Hindlimb muscle (tissue), 1 donor: ENCODE measurements around the gene SLC7A11. TPM values are rescaled to one million over a fixed set of nuclear protein-coding genes. Genes with fewer than 3 reads are reported as not detected.
A peak's percentile ranks its signal among the peaks of the same experiment; 100 is the strongest.

Source experiments
- DNase-seq: peaks from one replicate; pipeline ENCODE4 v3.0.0-alpha.2; 2013
- polyA plus RNA-seq: library from polyadenylated mRNA; unstranded; fragments of 120-200 nt; gene quantifications from one replicate; pipeline ENCODE4 v1.2.1, GENCODE V29; 2013; ENCODE audit not compliant: insufficient read length

The SLC7A11 gene
- polyA plus RNA-seq, 1 donor: 0.46 TPM

- DNase-seq: no peak
Observed at GRCh38 chr4:138205531-138206233, 36.5 kb downstream of the SLC7A11 start.

GRCh38 chr4:138204507-138204906, 37.6 kb downstream of the SLC7A11 start:
- DNase-seq: no peak

GRCh38 chr4:138202686-138203085, 39.5 kb downstream of the SLC7A11 start:
- no peak for DNase-seq

GRCh38 chr4:138200236-138200590, 41.9 kb downstream of the SLC7A11 start:
- no peak for DNase-seq

GRCh38 chr4:138199568-138200235, 42.4 kb downstream of the SLC7A11 start:
- DNase-seq: peak; percentile 29

- no peak for DNase-seq
Observed at GRCh38 chr4:138196153-138196552, 46.0 kb downstream of the SLC7A11 start.

- DNase-seq: no peak
Observed at GRCh38 chr4:138193963-138194362, 48.2 kb downstream of the SLC7A11 start.

GRCh38 chr4:138192113-138192512, 50.0 kb downstream of the SLC7A11 start:
- no peak for DNase-seq

GRCh38 chr4:138190452-138190858, 51.7 kb downstream of the SLC7A11 start:
- DNase-seq: no peak

GRCh38 chr4:138189206-138189605, 52.9 kb downstream of the SLC7A11 start:
- DNase-seq: no peak

- DNase-seq: no peak
Observed at GRCh38 chr4:138188406-138189084, 53.6 kb downstream of the SLC7A11 start.

GRCh38 chr4:138185859-138186645, 56.1 kb downstream of the SLC7A11 start:
- no peak for DNase-seq

- DNase-seq: no peak
Observed at GRCh38 chr4:138184886-138185285, 57.3 kb downstream of the SLC7A11 start.

GRCh38 chr4:138182838-138183426, 59.2 kb downstream of the SLC7A11 start:
- peak; percentile 69 for DNase-seq

- peak; percentile 46 for DNase-seq
Observed at GRCh38 chr4:138181287-138181686, 60.9 kb downstream of the SLC7A11 start.

GRCh38 chr4:138178566-138178965, 63.6 kb downstream of the SLC7A11 start:
- no peak for DNase-seq

GRCh38 chr4:138177278-138177968, 64.7 kb downstream of the SLC7A11 start:
- no peak for DNase-seq

- DNase-seq: peak; percentile 23
Observed at GRCh38 chr4:138174981-138175794, 67.0 kb downstream of the SLC7A11 start.

GRCh38 chr4:138164208-138164607, 77.9 kb downstream of the SLC7A11 start:
- no peak for DNase-seq

GRCh38 chr4:138163171-138163570, 79.0 kb downstream of the SLC7A11 start:
- DNase-seq: no peak

- no peak for DNase-seq
Observed at GRCh38 chr4:138162259-138162658, 79.9 kb downstream of the SLC7A11 start.
